Nephron progenitor cell (in vitro differentiated cells): ENCODE results near the gene ANKMY1.
"Not testable (repeated sequence)": the region's sequence is repeated elsewhere in the genome, so short reads cannot be mapped to it uniquely, and the experiment has no call there.

ENCODE experiments used
- DNase-seq: peaks from one replicate; pipeline ENCODE4 v3.0.0; 2021
- H3K27ac Mint-ChIP-seq: 2 replicates; pipeline ENCODE4 v1.8.0; 2021; ENCODE audit warnings: mild to moderate bottlenecking, moderate library complexity, mixed read lengths
- H3K27me3 Mint-ChIP-seq: 2 replicates; pipeline ENCODE4 v1.8.0; 2021; ENCODE audit warnings: mild to moderate bottlenecking, low read depth, mixed read lengths; ENCODE audit not compliant: poor library complexity
- H3K36me3 Mint-ChIP-seq: 2 replicates; pipeline ENCODE4 v1.8.0; 2021; ENCODE audit warnings: low read depth, mixed read lengths
- H3K4me1 Mint-ChIP-seq: 2 replicates; pipeline ENCODE4 v1.8.0; 2021; ENCODE audit warnings: mixed read lengths
- H3K4me3 Mint-ChIP-seq: 2 replicates; pipeline ENCODE4 v1.8.0; 2021; ENCODE audit warnings: mild to moderate bottlenecking, moderate library complexity, mixed read lengths
- H3K9me3 Mint-ChIP-seq: 2 replicates; pipeline ENCODE4 v1.8.0; 2021; ENCODE audit warnings: mild to moderate bottlenecking, moderate library complexity, mixed read lengths
- CTCF ChIP-seq: fragments of 200-600 bp; sonication (generic); IDR thresholded peaks from 2 replicates; pipeline ENCODE4 v1.5.0; 2021; ENCODE audit warnings: antibody characterized with exemption

Gene ANKMY1

GRCh38 chr2:240525802-240526201, 32.0 kb downstream of the ANKMY1 start:
- H3K27me3 Mint-ChIP-seq: peaks cover 8% of the 10 kb centered on the region
- DNase-seq: no peak
- peaks cover 95% of the 10 kb centered on the region for H3K36me3 Mint-ChIP-seq
- H3K4me1 Mint-ChIP-seq: peaks cover 2% of the 10 kb centered on the region
- no peak overlapping the region for H3K4me3 Mint-ChIP-seq
- TF ChIP-seq CTCF: no peak
- H3K27ac Mint-ChIP-seq: no peak overlapping the region
- peaks cover 83% of the 10 kb centered on the region for H3K9me3 Mint-ChIP-seq

- Mint-ChIP-seq H3K36me3 (peaks cover 93% of the 10 kb centered on the region), H3K4me3 (no peak overlapping the region), H3K27ac (no peak overlapping the region), H3K4me1 (peaks cover 7% of the 10 kb centered on the region), H3K9me3 (peaks cover 80% of the 10 kb centered on the region), H3K27me3 (peaks cover 12% of the 10 kb centered on the region)
- TF ChIP-seq CTCF: no peak
- DNase-seq: no peak
Measured at GRCh38 chr2:240524963-240525718, 32.6 kb downstream of the ANKMY1 start.

- peaks cover 72% of the 10 kb centered on the region for H3K9me3 Mint-ChIP-seq
- H3K36me3 Mint-ChIP-seq: peaks cover 93% of the 10 kb centered on the region
- no peak for TF ChIP-seq CTCF
- peaks cover 21% of the 10 kb centered on the region for H3K27me3 Mint-ChIP-seq
- no peak overlapping the region for H3K27ac Mint-ChIP-seq
- H3K4me3 Mint-ChIP-seq: no peak overlapping the region
- DNase-seq: no peak
- peaks cover 21% of the 10 kb centered on the region for H3K4me1 Mint-ChIP-seq
Measured at GRCh38 chr2:240523451-240524281, 34.1 kb downstream of the ANKMY1 start.

- Mint-ChIP-seq H3K36me3 (peaks cover 93% of the 10 kb centered on the region), H3K9me3 (peaks cover 71% of the 10 kb centered on the region)
Measured at GRCh38 chr2:240522406-240522805, 35.4 kb downstream of the ANKMY1 start.

GRCh38 chr2:240521885-240522284, 35.9 kb downstream of the ANKMY1 start:
- peaks cover 23% of the 10 kb centered on the region for H3K27me3 Mint-ChIP-seq
- not testable (repeated sequence) for H3K27ac Mint-ChIP-seq, H3K4me3 Mint-ChIP-seq, DNase-seq
- peaks cover 87% of the 10 kb centered on the region for H3K36me3 Mint-ChIP-seq
- H3K4me1 Mint-ChIP-seq: peaks cover 22% of the 10 kb centered on the region
- H3K9me3 Mint-ChIP-seq: peaks cover 66% of the 10 kb centered on the region

More at GRCh38 chr2:240522406-240522805, 35.4 kb downstream of the ANKMY1 start:
- DNase-seq: no peak
- Mint-ChIP-seq H3K4me3 (no peak overlapping the region), H3K27me3 (peaks cover 24% of the 10 kb centered on the region), H3K27ac (no peak overlapping the region), H3K4me1 (peaks cover 22% of the 10 kb centered on the region)
- no peak for TF ChIP-seq CTCF

GRCh38 chr2:240520974-240521350, 36.8 kb downstream of the ANKMY1 start:
- Mint-ChIP-seq H3K9me3 (peaks cover 58% of the 10 kb centered on the region), H3K36me3 (peaks cover 83% of the 10 kb centered on the region), H3K27me3 (peaks cover 23% of the 10 kb centered on the region), H3K27ac (peak overlapping the region; percentile 43), H3K4me1 (peaks cover 22% of the 10 kb centered on the region), H3K4me3 (no peak overlapping the region)
- no peak for DNase-seq
- TF ChIP-seq CTCF: no peak
